Measurements from ENCODE around the gene SHISA6.

SHISA6 gene

DNA sequence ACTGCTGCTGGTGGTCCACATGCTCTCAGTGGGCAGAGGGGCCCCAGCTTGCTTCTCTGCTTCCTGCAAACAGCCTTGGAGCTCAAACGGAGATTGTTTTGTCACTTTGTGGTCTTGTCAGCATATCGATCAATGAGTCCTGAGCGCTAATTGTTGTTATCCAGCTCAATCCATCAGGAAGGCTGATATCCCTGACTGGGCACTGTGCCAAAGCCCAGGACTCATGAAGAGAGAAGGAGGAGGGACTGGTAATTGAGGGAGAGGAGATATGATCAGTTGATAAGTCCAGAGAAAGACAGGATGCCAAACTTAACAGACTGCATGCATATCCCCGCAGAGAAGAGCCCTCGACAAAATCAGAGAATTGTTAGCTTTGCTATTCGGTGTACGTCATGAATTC lies 298.6 kb downstream of the SHISA6 start:
- DNase-seq (ENCODE audit: low read depth) = no peak

- DNase-seq (ENCODE audit: low read depth) = no peak
Measured at GRCh38 chr17:11545002-11545401, 304.0 kb downstream of the SHISA6 start.

GRCh38 chr17:11545696-11546095 lies 304.7 kb downstream of the SHISA6 start:
- DNase-seq (ENCODE audit: low read depth) = no peak

DNA sequence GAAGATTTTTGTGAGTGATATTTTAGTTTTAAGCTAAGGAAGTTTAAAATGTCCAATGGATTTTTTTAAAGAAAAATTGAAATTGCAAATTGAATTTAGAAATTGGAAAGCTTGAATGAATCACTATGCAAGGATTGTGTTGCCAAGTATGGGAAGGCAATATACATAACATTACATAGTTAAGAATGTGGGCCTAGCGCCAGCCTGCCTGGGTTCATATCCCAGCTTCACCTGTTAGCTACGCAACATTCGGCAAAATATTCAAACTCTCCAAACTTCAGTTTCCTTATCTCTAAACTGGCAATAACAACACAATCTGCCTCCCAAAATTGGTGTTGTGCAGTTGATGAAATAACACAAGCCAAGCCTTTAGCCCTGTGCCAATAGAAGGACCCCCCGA lies 306.8 kb downstream of the SHISA6 start:
- DNase-seq (ENCODE audit: low read depth) = no peak

DNA sequence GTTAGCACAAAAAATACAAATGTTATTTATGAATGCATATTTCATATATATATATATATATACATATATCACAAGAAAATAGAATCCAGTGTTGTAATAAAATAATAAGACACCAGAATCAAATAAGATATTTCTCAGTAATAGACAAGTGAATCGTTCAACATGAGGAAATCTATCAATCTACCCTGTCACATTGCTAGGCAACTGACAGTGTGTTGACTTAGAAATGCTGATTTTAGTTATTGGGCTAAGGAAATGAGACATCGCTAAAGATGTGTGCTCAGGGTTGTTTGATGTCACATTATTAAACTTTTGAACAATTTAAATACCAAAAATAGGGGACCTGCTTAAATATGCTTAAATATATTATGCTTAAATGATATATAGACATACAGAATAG lies 307.4 kb downstream of the SHISA6 start:
- no peak for DNase-seq (ENCODE audit: low read depth)

DNA sequence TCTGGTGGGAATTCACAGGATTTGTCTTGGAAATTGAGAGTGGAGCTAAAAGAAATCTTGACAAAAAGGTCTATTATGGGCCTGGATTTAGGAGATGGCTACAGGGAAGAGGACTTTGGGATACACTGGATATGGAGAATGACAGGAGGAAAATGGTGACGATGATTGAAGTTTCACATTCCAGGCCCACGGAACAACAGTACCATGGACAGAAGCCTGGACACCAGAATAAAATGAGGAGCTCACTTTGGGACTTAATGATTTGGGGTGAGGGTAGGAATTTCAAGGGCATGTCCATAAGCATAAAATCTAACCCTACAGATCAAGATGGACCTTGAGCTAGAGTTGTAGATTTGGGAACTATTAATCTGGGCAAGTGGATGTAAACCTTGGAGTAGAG lies 309.4 kb downstream of the SHISA6 start:
- no peak for DNase-seq (ENCODE audit: low read depth)

DNA sequence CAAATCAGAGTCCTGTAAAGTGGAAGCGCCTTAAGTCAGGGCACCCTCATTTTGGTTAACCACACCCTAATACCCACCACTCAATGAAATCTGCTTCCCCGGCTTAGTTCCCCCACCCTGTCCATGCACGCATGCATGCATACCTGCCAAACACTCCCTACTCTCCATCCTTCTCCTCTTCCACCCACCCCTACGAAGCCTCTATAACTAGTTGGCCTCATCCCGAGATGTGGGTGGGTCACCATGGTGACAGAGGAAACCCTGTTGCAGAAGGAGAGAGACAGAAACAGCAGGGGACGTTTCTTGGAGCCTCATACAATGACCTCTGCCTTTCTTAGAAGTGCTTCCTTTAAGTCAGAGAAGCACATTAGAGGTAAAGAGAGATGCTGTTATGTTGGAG lies 310.4 kb downstream of the SHISA6 start:
- DNase-seq (ENCODE audit: low read depth) = no peak

DNA sequence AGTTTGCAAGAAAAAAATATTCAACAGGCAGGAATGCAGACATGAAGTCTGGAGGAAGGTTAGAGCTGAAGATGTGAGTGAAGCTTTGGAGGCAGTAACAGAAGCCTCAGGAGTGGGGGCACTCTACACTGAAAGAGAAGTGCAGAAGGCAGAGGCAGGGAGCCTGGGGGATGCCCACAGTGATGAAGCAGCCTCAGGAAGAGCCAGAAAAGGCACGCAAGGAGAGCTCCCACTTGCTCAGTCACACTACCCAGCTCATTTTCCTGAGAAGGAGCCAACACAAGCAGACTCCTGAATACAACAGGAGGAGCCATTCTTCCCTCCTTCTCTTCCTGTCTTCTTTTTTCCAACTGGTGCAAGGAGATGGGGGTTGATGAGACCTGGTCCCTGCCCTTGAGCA lies 312.1 kb downstream of the SHISA6 start:
- DNase-seq (ENCODE audit: low read depth) = no peak

DNA sequence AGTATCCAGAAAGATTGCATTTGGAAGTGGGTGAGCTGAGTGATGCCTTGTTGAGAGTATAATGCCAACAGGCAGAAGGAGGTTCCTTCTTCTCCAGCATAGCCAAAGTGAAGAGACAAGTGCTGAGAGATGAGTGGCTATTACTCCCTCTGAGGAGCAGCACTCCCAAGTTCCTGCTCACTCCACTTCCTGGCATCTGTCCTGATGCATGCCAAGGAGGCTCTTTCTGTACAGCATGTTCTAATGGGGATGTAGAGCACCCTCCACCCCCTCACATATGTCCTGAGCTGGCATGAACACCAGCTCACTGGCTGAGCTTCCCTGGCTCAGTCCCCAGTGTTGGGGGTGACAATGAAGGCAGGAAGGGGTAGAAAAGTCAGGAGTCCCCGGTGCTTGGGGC lies 313.0 kb downstream of the SHISA6 start:
- DNase-seq (ENCODE audit: low read depth) = no peak

DNA sequence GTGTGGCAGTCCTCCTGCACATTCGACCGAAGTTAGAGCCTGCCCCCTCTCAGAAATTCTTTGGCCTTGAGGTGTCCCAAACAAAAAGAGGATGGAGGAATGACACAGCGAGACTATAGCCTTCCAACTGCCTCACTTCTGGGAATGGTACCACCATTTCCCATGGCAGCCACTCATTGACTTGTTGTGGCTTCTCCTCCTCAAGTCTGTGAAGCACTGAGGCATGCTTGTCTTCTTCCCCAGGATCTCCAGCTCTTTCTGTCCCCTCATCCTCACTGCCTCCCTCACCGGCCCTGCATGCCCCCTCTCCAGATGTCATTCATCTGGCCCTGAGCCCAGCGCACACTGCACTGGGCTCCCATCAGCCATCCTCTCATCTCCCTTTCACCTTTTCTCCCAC lies 313.5 kb downstream of the SHISA6 start:
- no peak for DNase-seq (ENCODE audit: low read depth)

DNA sequence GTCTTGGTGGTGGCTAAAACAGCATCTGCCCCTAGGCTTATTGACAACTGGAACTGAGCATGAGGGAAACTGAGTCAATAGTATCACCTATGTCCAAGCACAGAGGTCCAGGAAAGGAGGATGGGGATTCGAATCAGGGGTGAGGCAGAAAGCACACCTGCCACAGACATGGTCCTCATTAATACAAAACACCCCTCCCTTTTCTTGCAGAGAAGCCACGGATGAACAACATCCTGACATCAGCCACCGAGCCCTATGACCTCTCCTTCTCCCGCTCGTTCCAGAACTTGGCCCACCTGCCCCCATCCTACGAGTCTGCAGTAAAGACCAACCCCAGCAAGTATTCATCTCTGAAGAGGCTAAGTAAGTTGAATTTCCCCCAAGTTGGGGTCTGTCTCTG lies 314.5 kb downstream of the SHISA6 start:
- no peak for DNase-seq (ENCODE audit: low read depth)

GRCh38 chr17:11557727-11558452 lies 316.9 kb downstream of the SHISA6 start:
- DNase-seq (ENCODE audit: low read depth) = no peak

- DNase-seq (ENCODE audit: low read depth) = no peak
Measured at GRCh38 chr17:11558681-11559234, 317.7 kb downstream of the SHISA6 start.

GRCh38 chr17:11559601-11560000 lies 318.6 kb downstream of the SHISA6 start:
- DNase-seq (ENCODE audit: low read depth) = no peak

GRCh38 chr17:11561281-11561680 lies 320.3 kb downstream of the SHISA6 start:
- DNase-seq (ENCODE audit: low read depth) = no peak

DNA sequence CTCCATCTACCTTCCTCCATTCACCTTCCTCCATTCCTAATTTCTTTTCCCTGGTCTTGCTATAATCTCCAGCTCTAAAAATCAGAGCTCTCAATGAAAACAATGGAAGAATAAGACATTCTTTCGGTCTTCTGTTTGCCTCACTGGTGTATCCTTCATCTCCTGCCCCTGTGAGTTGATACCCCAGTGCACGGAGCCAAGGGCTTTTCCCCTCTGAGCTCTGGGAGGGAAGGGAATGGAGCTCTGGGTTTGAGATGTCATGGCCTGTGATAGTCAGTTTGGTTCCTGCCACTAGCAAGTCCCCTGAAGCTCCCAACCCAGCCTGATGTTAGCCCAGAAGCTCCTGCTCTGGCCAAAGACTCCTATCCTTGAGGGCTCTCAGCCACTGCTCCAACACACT lies 320.7 kb downstream of the SHISA6 start:
- no peak for DNase-seq (ENCODE audit: low read depth)

DNA sequence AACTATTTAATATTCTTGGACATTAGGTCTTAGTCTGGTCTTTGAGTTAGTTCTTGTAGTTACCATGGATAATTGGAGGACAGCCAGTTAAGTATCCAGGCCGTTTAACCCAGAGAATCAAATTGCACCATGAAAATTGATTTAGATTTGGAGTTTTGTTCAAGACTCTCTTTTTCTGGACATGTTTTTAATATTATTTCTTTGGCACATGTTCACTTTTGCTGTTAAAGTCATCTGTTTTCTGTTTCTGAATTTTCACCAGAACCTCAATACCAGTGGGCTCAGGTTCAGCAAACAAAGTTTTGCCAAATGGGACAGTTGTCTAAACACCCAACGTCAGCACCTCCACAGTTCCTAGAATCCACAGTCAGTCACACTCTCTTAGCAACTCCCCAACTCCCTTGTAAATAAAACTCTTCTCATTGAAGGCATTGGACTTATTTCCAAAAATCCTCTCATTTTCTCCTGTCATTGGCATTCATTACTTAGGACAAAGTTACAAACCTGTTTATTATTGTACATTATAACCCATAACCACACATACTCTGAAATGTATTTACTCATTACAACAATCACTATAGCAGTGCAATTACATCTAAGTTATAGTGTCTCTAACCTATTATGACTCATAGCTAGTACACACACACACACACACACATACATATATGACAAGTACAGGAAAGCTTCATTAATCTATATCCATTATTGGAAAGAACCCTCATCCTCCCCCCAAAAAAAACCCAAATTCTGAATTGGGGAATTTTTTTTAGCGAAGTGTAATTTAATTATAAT lies 323.8 kb downstream of the SHISA6 start:
- no peak for DNase-seq (ENCODE audit: low read depth)

GRCh38 chr17:11565591-11565990 lies 324.6 kb downstream of the SHISA6 start:
- no peak for DNase-seq (ENCODE audit: low read depth)

- DNase-seq (ENCODE audit: low read depth) = no peak
Measured at GRCh38 chr17:11578998-11579397, 338.0 kb downstream of the SHISA6 start.

- DNase-seq (ENCODE audit: low read depth) = no peak
Measured at GRCh38 chr17:11580677-11581076, 339.7 kb downstream of the SHISA6 start.

DNA sequence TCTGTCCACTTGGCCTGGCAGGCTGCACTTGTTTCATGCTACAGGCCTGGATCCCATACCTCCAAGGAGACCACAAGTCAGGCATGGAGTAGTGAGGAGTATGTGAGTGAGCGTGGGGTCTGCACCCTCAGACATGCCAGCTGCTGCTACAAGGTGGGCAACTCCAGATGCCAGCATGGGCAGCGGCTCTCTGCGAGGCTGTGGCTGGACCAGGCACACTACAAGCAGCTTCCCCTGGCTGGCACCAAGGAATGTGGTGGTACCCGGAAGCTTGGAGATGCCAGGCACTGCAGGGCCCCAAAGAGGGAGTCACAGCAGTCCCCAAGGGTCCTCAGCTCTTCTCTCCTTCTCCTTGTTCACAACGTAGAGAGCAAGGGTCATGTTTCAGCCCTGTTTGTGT lies 341.2 kb downstream of the SHISA6 start:
- DNase-seq (ENCODE audit: low read depth) = no peak

DNA sequence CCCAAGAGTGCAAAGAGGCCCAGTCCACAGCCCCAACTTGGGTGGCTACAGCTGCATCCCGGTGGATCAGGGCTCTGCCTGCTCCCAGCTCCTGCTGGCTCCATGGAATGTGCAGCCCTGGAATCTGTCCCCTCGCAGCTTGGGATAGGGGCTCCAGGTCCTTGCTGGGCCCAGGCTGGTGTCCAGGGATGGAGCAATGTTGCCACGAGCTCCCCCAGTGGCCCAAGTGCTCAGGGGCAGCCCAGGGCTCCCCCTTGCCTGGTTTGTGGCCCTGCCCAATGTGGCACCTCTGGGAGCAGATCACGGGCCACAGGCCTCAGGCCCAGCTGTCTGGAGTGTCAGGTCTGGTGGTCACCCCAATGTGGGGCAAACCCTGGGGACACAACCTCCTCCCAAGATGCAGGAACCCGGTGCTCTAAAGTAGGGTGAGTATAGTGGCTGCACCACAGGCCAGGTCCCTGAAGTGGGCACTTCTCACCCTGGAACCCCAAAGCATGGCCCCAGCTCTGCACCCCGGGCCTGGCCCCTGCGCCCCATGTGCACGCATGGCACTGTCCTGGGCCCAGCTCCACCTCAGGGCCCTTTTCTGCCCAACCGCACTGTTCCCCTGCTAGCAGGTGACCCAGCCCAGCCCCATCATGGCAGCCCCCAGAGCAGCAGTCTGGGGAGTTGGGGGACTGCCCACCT lies 342.4 kb downstream of the SHISA6 start:
- no peak for DNase-seq (ENCODE audit: low read depth)

GRCh38 chr17:11589716-11590115 lies 348.7 kb downstream of the SHISA6 start:
- no peak for DNase-seq (ENCODE audit: low read depth)
